ENCODE results near the gene ARF3. TPM values are rescaled to one million over a fixed set of nuclear protein-coding genes. Genes with fewer than 3 reads are reported as not detected.

The ARF3 gene
- total and polyA plus RNA-seq, 9 of the 15 experiments (the other 6 are each of a cell fraction or from before 2014, with no cell fraction given): 5.9 to 170 (median 64.4) TPM

DNA sequence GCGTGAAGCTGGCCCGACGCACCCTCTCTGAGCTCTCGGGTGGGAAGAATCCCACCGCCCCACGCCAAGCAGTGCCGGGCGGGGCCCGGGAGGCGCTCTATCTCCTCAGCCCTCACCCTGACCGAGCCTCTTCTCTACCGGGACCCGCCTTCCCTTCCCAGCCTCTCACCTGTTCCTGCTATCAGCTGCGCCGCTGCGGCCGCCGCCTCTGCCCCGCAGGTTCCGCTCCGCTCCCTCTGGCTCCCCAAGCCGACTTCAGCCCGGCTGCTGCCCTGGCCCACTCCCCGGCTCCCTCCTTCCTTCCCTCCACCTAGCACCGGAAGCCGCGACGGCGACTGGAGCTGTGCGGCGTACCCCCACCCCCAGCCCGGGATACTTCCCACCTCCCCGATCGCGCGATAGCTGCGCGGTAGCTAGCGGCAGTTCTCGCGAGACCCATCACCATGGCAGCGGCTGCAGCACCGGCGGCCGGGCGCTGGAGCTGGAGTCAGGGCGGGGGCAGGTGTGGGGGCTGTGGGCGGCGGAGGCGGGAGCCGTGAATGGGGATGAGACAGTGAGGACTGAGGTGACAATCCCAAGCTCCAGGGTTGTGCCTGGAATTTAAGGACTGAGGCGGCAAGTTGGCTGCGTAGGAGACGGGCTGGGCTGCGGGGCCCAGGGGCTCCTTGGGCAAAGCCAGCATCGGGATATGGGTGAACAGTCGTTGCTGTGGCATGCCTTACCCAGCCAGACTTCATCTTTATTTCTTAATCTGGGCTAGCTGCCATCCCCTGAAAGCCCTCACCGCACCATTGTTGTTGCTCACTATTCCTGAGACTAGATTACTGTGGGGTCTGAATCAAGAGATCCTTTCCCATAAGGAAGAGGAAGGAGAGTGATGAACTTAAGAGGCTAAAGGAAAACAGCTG is at the start of gene ARF3 (continued):
- 0 out of 2 replicates have a peak, but pooled peaks have one; percentile 60 for TF ChIP-seq ELF2 (CRISPR knock-in tag; IDR thresholded peaks at IDR 0.05)
- TF ChIP-seq, protein P1, sequence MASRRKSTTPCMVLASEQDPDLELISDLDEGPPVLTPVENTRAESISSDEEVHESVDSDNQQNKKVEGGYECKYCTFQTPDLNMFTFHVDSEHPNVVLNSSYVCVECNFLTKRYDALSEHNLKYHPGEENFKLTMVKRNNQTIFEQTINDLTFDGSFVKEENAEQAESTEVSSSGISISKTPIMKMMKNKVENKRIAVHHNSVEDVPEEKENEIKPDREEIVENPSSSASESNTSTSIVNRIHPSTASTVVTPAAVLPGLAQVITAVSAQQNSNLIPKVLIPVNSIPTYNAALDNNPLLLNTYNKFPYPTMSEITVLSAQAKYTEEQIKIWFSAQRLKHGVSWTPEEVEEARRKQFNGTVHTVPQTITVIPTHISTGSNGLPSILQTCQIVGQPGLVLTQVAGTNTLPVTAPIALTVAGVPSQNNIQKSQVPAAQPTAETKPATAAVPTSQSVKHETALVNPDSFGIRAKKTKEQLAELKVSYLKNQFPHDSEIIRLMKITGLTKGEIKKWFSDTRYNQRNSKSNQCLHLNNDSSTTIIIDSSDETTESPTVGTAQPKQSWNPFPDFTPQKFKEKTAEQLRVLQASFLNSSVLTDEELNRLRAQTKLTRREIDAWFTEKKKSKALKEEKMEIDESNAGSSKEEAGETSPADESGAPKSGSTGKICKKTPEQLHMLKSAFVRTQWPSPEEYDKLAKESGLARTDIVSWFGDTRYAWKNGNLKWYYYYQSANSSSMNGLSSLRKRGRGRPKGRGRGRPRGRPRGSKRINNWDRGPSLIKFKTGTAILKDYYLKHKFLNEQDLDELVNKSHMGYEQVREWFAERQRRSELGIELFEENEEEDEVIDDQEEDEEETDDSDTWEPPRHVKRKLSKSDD (conservative IDR thresholded peaks at IDR 0.05; ENCODE audit: low read length): peak; percentile 100
- no peak for TF ChIP-seq BDP1 (IDR thresholded peaks at IDR 0.05; ENCODE audit: insufficient read depth, insufficient read length)
- TF ChIP-seq MTA3 (IDR thresholded peaks at IDR 0.05; ENCODE audit: borderline replicate concordance): peak; percentile 7; the same call in 1 of the 2 replicates
- peak; percentile 100 for TF ChIP-seq RBM25 (IDR thresholded peaks at IDR 0.05; ENCODE audit: low read depth, low read length, severe bottlenecking)
- TF ChIP-seq POLR2AphosphoS5 (IDR thresholded peaks at IDR 0.05; ENCODE audit: control insufficient read depth, insufficient read depth, low read depth, low read length): peak; percentile 20; the same call in 1 of the 2 replicates
- no peak for TF ChIP-seq MTA1 (IDR thresholded peaks at IDR 0.05; ENCODE audit: borderline replicate concordance)
- TF ChIP-seq FOXP1 (CRISPR knock-in tag; IDR thresholded peaks at IDR 0.05): peak; percentile 54; the same call in 1 of the 2 replicates
- TF ChIP-seq, protein P2, sequence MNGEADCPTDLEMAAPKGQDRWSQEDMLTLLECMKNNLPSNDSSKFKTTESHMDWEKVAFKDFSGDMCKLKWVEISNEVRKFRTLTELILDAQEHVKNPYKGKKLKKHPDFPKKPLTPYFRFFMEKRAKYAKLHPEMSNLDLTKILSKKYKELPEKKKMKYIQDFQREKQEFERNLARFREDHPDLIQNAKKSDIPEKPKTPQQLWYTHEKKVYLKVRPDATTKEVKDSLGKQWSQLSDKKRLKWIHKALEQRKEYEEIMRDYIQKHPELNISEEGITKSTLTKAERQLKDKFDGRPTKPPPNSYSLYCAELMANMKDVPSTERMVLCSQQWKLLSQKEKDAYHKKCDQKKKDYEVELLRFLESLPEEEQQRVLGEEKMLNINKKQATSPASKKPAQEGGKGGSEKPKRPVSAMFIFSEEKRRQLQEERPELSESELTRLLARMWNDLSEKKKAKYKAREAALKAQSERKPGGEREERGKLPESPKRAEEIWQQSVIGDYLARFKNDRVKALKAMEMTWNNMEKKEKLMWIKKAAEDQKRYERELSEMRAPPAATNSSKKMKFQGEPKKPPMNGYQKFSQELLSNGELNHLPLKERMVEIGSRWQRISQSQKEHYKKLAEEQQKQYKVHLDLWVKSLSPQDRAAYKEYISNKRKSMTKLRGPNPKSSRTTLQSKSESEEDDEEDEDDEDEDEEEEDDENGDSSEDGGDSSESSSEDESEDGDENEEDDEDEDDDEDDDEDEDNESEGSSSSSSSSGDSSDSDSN (IDR thresholded peaks at IDR 0.05; ENCODE audit: borderline replicate concordance in 1 of 2, low read depth in 2 of 2, low read length in 2 of 2): peak in 1 of 2 experiments; percentile 27; a peak in 1 of 4 replicates
- no peak for TF ChIP-seq ZNF699 (CRISPR knock-in tag; IDR thresholded peaks at IDR 0.05; ENCODE audit: insufficient replicate concordance)
- TF ChIP-seq, protein P3, sequence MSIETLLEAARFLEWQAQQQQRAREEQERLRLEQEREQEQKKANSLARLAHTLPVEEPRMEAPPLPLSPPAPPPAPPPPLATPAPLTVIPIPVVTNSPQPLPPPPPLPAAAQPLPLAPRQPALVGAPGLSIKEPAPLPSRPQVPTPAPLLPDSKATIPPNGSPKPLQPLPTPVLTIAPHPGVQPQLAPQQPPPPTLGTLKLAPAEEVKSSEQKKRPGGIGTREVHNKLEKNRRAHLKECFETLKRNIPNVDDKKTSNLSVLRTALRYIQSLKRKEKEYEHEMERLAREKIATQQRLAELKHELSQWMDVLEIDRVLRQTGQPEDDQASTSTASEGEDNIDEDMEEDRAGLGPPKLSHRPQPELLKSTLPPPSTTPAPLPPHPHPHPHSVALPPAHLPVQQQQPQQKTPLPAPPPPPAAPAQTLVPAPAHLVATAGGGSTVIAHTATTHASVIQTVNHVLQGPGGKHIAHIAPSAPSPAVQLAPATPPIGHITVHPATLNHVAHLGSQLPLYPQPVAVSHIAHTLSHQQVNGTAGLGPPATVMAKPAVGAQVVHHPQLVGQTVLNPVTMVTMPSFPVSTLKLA (conservative IDR thresholded peaks at IDR 0.05): peak in 1 of 2 experiments; percentile 20; a peak in 2 of 4 replicates
- TF ChIP-seq ETV5 (CRISPR knock-in tag; IDR thresholded peaks at IDR 0.05; ENCODE audit: low read depth): peak; percentile 68; the same call in 1 of the 2 replicates

Data from K562 (cell line).